ENCODE results near the gene KCNQ4. TPM values are rescaled to one million over a fixed set of nuclear protein-coding genes. Genes with fewer than 3 reads are reported as not detected.
A peak's percentile ranks its signal among the peaks of the same experiment; 100 is the strongest.

The KCNQ4 gene
- total and polyA plus RNA-seq, 4 experiments from 2014 or later = 0.14 to 0.33 (median 0.20) TPM; not detected in 1

GRCh38 chr1:40858856-40859416 lies 75.3 kb downstream of the KCNQ4 start:
- intact Hi-C loops (cut with micrococcal nuclease) = no loop called here
- H3K4me1 ChIP-seq (ENCODE audit: insufficient read depth, low read length) = peaks cover 14% of the 10 kb centered on the region
- H3K4me3 ChIP-seq (ENCODE audit: low read length in 2 of 2) = no peak overlapping the region
- H3K4me1 Mint-ChIP-seq = peaks cover 7 to 15% (median 10%) of the 10 kb centered on the region in 4 donors
- DNase-seq = no peak
- ChIA-PET POLR2A (ENCODE audit: partially characterized antibody) (interaction anchor here (0.7 kb wide), 1 partner anchor 15 kb away, joined by 3 read pairs; no protein-coding TSS in a partner anchor), CTCF (ENCODE audit: partially characterized antibody) (interaction anchor here (1.3 kb wide), 1 partner anchor 27 kb away, joined by 3 read pairs; no protein-coding TSS in a partner anchor)
- H3K36me3 ChIP-seq (ENCODE audit: insufficient read depth, low read length) = no peaks in the 10 kb centered on the region
- no peak overlapping the region for H3K27ac Mint-ChIP-seq
- no peaks in the 10 kb centered on the region for H3K9me3 Mint-ChIP-seq
- H3K27me3 Mint-ChIP-seq = peaks cover 0 to 4% of the 10 kb centered on the region in 2 donors
- no peaks in the 10 kb centered on the region for H3K27me3 ChIP-seq (ENCODE audit: insufficient read depth, low read length)
- no peak overlapping the region for H3K27ac ChIP-seq (ENCODE audit: low read depth, low read length)
- no peak overlapping the region for H3K4me3 Mint-ChIP-seq
- no peaks in the 10 kb centered on the region for H3K9me3 ChIP-seq (ENCODE audit: control insufficient read depth in 1 of 2, low read length in 2 of 2)
- peaks cover 0 to 4% of the 10 kb centered on the region in 2 donors for H3K36me3 Mint-ChIP-seq

GRCh38 chr1:40860706-40861223 lies 77.2 kb downstream of the KCNQ4 start:
- Histone ChIP-seq H3K4me1 (ENCODE audit: insufficient read depth, low read length) (peaks cover 14% of the 10 kb centered on the region), H3K36me3 (ENCODE audit: insufficient read depth, low read length) (no peaks in the 10 kb centered on the region), H3K4me3 (ENCODE audit: low read length in 2 of 2) (no peak overlapping the region), H3K27me3 (ENCODE audit: insufficient read depth, low read length) (no peaks in the 10 kb centered on the region), H3K9me3 (ENCODE audit: control insufficient read depth in 1 of 2, low read length in 2 of 2) (no peaks in the 10 kb centered on the region), H3K27ac (ENCODE audit: low read depth, low read length) (no peak overlapping the region)
- ChIA-PET CTCF (ENCODE audit: partially characterized antibody) (interaction anchor here (1.3 to 1.7 kb wide), 3 partner anchors 11 to 143 kb away, joined by 3 to 5 read pairs (median 5); no protein-coding TSS in a partner anchor), POLR2A (ENCODE audit: partially characterized antibody) (interaction anchor here (2.4 to 2.6 kb wide), 4 partner anchors 11 to 169 kb away, joined by 13 to 46 read pairs (median 22); partner anchors contain the start of gene NFYC)
- H3K9me3 Mint-ChIP-seq = no peaks in the 10 kb centered on the region
- H3K27ac Mint-ChIP-seq = peak overlapping the region in 6 of 7 donors; percentile 43 to 90 (median 79)
- intact Hi-C loops (cut with micrococcal nuclease) = loop anchor here (5.0 kb wide), 1 partner anchor 382 kb away; the partner anchor contains the start of gene SCMH1
- DNase-seq = no peak
- H3K36me3 Mint-ChIP-seq = peaks cover 0 to 4% of the 10 kb centered on the region in 2 donors
- H3K4me3 Mint-ChIP-seq = peak overlapping the region; percentile 79 to 92 (median 84)
- peaks cover 0 to 4% of the 10 kb centered on the region in 2 donors for H3K27me3 Mint-ChIP-seq
- H3K4me1 Mint-ChIP-seq = peaks cover 7 to 15% (median 10%) of the 10 kb centered on the region in 4 donors

- peaks cover 0 to 4% of the 10 kb centered on the region in 2 donors for H3K27me3 Mint-ChIP-seq
- Histone ChIP-seq H3K27ac (ENCODE audit: low read depth, low read length) (peak overlapping the region; percentile 63), H3K27me3 (ENCODE audit: insufficient read depth, low read length) (no peaks in the 10 kb centered on the region), H3K9me3 (ENCODE audit: control insufficient read depth in 1 of 2, low read length in 2 of 2) (no peaks in the 10 kb centered on the region), H3K36me3 (ENCODE audit: insufficient read depth, low read length) (no peaks in the 10 kb centered on the region), H3K4me3 (ENCODE audit: low read length in 2 of 2) (peak overlapping the region in 1 of 2 donors; percentile 57), H3K4me1 (ENCODE audit: insufficient read depth, low read length) (peaks cover 14% of the 10 kb centered on the region)
- H3K4me1 Mint-ChIP-seq = peaks cover 7 to 15% (median 10%) of the 10 kb centered on the region in 4 donors
- DNase-seq = peak in 4 of 5 donors; percentile 28 to 42 (median 38)
- H3K9me3 Mint-ChIP-seq = no peaks in the 10 kb centered on the region
- ChIA-PET CTCF (ENCODE audit: partially characterized antibody) (interaction anchor here (1.3 to 2.0 kb wide), 4 partner anchors 12 to 142 kb away, joined by 3 to 6 read pairs (median 5); no protein-coding TSS in a partner anchor), POLR2A (ENCODE audit: partially characterized antibody) (interaction anchor here (1.1 to 2.6 kb wide), 14 partner anchors 10 to 1169 kb away, joined by 3 to 46 read pairs (median 8); partner anchors contain the start of genes CTPS1, NFYC and ZNF684)
- H3K27ac Mint-ChIP-seq = peak overlapping the region in 5 of 7 donors; percentile 43 to 90 (median 74)
- H3K36me3 Mint-ChIP-seq = peaks cover 0 to 4% of the 10 kb centered on the region in 2 donors
- H3K4me3 Mint-ChIP-seq = peak overlapping the region; percentile 79 to 92 (median 84)
- intact Hi-C loops (cut with micrococcal nuclease) = loop anchor here (1.0 to 5.0 kb wide), 6 partner anchors 14 to 381 kb away; partner anchors contain the start of genes RIMS3 and SCMH1
Observed at GRCh38 chr1:40861224-40862003, 77.8 kb downstream of the KCNQ4 start.

GRCh38 chr1:40862008-40862863 lies 78.6 kb downstream of the KCNQ4 start, which contains the start of gene CITED4:
CITED4 (minus strand) TSS chr1:40862363; CDS start chr1:40862127, 236 bp downstream.
- Histone ChIP-seq H3K27ac (ENCODE audit: low read depth, low read length) (peak within 1 kb of the TSS; percentile 63), H3K27me3 (ENCODE audit: insufficient read depth, low read length) (no peaks in the 10 kb centered on the region), H3K9me3 (ENCODE audit: control insufficient read depth in 1 of 2, low read length in 2 of 2) (no peaks in the 10 kb centered on the region), H3K4me1 (ENCODE audit: insufficient read depth, low read length) (peaks cover 14% of the 10 kb centered on the region), H3K36me3 (ENCODE audit: insufficient read depth, low read length) (no peaks in the 10 kb centered on the region), H3K4me3 (ENCODE audit: low read length in 2 of 2) (peak within 1 kb of the TSS; percentile 57 to 79)
- H3K9me3 Mint-ChIP-seq = no peaks in the 10 kb centered on the region
- intact Hi-C loops (cut with micrococcal nuclease) = loop anchor here (1.0 to 5.0 kb wide), 6 partner anchors 13 to 380 kb away; partner anchors contain the start of genes RIMS3 and SCMH1
- CTCF ChIA-PET (ENCODE audit: partially characterized antibody) = interaction anchor here (0.7 to 2.0 kb wide), 8 partner anchors 8 to 141 kb away, joined by 3 to 19 read pairs (median 5); no protein-coding TSS in a partner anchor
- peaks cover 0 to 4% of the 10 kb centered on the region in 2 donors for H3K36me3 Mint-ChIP-seq
- H3K27me3 Mint-ChIP-seq = peaks cover 0 to 4% of the 10 kb centered on the region in 2 donors
- peak within 1 kb of the TSS; percentile 94 to 99 (median 98) for H3K4me3 Mint-ChIP-seq
- POLR2A ChIA-PET (ENCODE audit: partially characterized antibody) = interaction anchor here (0.5 to 2.6 kb wide), 23 partner anchors 9 to 1170 kb away, joined by 3 to 46 read pairs (median 5); partner anchors contain the start of genes CTPS1, NFYC and ZNF684
- H3K4me1 Mint-ChIP-seq = peaks cover 7 to 15% (median 10%) of the 10 kb centered on the region in 4 donors
- peak within 1 kb of the TSS; percentile 89 to 99 (median 98) for H3K27ac Mint-ChIP-seq
- peak; percentile 95 for DNase-seq

GRCh38 chr1:40868051-40868723 lies 84.6 kb downstream of the KCNQ4 start:
- H3K9me3 ChIP-seq (ENCODE audit: control insufficient read depth in 1 of 2, low read length in 2 of 2) = no peaks in the 10 kb centered on the region
- peaks cover 0 to 2% (median under 1%) of the 10 kb centered on the region in 4 donors for H3K4me1 Mint-ChIP-seq
- no peaks in the 10 kb centered on the region for H3K27me3 Mint-ChIP-seq
- H3K36me3 ChIP-seq (ENCODE audit: insufficient read depth, low read length) = no peaks in the 10 kb centered on the region
- ChIA-PET CTCF (ENCODE audit: partially characterized antibody) (no interaction called here), POLR2A (ENCODE audit: partially characterized antibody) (no interaction called here)
- H3K4me1 ChIP-seq (ENCODE audit: insufficient read depth, low read length) = no peaks in the 10 kb centered on the region
- H3K36me3 Mint-ChIP-seq = no peaks in the 10 kb centered on the region
- intact Hi-C loops (cut with micrococcal nuclease) = no loop called here
- H3K27ac Mint-ChIP-seq = no peak overlapping the region
- H3K27me3 ChIP-seq (ENCODE audit: insufficient read depth, low read length) = no peaks in the 10 kb centered on the region
- no peak overlapping the region for H3K4me3 Mint-ChIP-seq
- H3K4me3 ChIP-seq (ENCODE audit: low read length in 2 of 2) = no peak overlapping the region
- H3K27ac ChIP-seq (ENCODE audit: low read depth, low read length) = no peak overlapping the region
- no peak for DNase-seq
- peaks cover 0 to 2% (median 0%) of the 10 kb centered on the region in 8 donors for H3K9me3 Mint-ChIP-seq
